ENCODE results near the gene SH3BP4. TPM values are rescaled to one million over a fixed set of nuclear protein-coding genes. Genes with fewer than 3 reads are reported as not detected.

Gene SH3BP4
- total and polyA plus RNA-seq, 7 donors = 4.8 to 22.8 (median 14.0) TPM

DNA sequence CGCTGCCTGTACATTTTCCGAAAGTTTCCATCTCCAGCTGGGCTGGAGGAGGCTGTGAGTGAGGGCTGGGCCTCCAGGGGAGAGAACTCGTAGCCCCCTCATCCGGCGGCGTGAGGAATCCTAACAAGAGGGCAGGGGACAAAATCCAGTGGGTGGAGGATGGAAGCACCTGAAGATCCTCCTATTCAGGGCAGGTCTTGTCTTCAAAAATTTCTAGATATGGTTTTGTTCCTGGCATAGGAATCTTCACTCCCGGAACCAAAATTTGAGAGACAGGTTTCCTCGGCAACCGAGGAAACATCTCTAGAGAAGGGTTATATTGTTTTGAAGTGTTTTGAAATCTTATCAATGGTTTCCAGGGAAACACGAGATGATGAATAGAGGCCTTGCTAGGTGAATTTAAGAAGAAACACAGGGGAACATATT is 136.7 kb downstream of the SH3BP4 start:
- no peaks in the 10 kb centered on the region for H3K9me3 ChIP-seq
- intact Hi-C loops (cut with DNase I) = no loop called here
- H3K4me1 ChIP-seq = peaks cover 0 to 20% (median 14%) of the 10 kb centered on the region in 4 donors
- H3K4me3 ChIP-seq = peak overlapping the region in 3 of 4 donors; percentile 18 to 27 (median 21)
- DNase-seq = no peak
- TF ChIP-seq POLR2AphosphoS5 (IDR thresholded peaks at IDR 0.05) (no peak), EP300 (IDR thresholded peaks at IDR 0.05) (no peak), POLR2A (IDR thresholded peaks at IDR 0.05) (no peak)
- TF ChIP-seq, protein P1, sequence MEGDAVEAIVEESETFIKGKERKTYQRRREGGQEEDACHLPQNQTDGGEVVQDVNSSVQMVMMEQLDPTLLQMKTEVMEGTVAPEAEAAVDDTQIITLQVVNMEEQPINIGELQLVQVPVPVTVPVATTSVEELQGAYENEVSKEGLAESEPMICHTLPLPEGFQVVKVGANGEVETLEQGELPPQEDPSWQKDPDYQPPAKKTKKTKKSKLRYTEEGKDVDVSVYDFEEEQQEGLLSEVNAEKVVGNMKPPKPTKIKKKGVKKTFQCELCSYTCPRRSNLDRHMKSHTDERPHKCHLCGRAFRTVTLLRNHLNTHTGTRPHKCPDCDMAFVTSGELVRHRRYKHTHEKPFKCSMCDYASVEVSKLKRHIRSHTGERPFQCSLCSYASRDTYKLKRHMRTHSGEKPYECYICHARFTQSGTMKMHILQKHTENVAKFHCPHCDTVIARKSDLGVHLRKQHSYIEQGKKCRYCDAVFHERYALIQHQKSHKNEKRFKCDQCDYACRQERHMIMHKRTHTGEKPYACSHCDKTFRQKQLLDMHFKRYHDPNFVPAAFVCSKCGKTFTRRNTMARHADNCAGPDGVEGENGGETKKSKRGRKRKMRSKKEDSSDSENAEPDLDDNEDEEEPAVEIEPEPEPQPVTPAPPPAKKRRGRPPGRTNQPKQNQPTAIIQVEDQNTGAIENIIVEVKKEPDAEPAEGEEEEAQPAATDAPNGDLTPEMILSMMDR (IDR thresholded peaks at IDR 0.05) = no peak
- H3K27me3 ChIP-seq = no peaks in the 10 kb centered on the region
- peak overlapping the region in 3 of 4 donors; percentile 50 to 80 (median 66) for H3K27ac ChIP-seq
- no peaks in the 10 kb centered on the region for H3K36me3 ChIP-seq
- WGBS, 2 donors = 30 to 65% methylated on average over 10 of the region's 10 CpGs

DNA sequence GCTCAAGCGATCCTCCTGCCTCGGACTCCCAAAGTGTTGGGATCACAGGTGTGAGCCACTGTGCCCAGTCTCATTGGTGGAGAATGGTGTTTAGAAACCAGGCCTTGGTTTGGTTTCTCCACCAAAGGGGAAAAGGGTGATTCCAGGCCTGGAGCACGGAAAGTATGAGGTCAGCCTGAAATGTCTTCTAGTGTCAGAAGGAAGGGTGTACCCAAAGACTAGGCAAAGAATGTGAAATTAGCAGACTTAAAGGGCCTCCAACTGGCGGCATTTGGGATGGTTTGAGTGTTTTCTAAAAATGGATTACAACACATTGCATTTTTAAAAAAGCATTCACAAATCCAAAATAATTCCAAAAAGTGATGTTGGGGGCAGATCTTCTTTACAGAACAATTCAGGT is 139.6 kb downstream of the SH3BP4 start:
- WGBS, 2 donors = 93 to 96% methylated on average over 4 of the region's 4 CpGs
- no peak overlapping the region for H3K4me3 ChIP-seq
- no peaks in the 10 kb centered on the region for H3K27me3 ChIP-seq
- no peak for TF ChIP-seq POLR2A (IDR thresholded peaks at IDR 0.05)
- no peak for TF ChIP-seq POLR2AphosphoS5 (IDR thresholded peaks at IDR 0.05)
- no peak for TF ChIP-seq EP300 (IDR thresholded peaks at IDR 0.05)
- TF ChIP-seq, protein P1 (IDR thresholded peaks at IDR 0.05) = no peak
- peaks cover 0 to 20% (median 14%) of the 10 kb centered on the region in 4 donors for H3K4me1 ChIP-seq
- intact Hi-C loops (cut with DNase I) = no loop called here
- no peak for DNase-seq
- no peaks in the 10 kb centered on the region for H3K9me3 ChIP-seq
- no peak overlapping the region for H3K27ac ChIP-seq
- H3K36me3 ChIP-seq = no peaks in the 10 kb centered on the region

DNA sequence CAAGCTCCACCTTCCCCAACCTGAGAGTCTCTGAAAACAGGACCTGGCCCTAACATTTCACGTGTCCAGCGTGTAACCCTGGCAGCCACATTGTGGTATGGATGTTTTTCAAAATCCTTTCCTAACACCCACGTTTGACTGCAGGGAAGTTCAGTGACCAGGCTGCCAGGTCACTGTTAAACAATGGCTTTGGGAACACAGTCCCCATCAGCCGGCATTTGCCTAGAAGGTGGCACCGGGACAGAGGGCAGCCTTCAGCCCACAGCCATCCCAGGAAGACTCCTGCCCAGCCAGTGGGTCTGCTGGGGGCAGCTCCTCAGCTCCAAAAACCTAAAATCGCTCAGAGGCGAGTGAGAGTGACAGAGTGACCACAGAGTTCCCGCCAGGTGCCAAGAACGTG is 140.2 kb downstream of the SH3BP4 start:
- Histone ChIP-seq H3K27ac (no peak overlapping the region), H3K36me3 (no peaks in the 10 kb centered on the region), H3K27me3 (no peaks in the 10 kb centered on the region), H3K4me1 (peaks cover 0 to 20% (median 14%) of the 10 kb centered on the region in 4 donors), H3K9me3 (no peaks in the 10 kb centered on the region), H3K4me3 (no peak overlapping the region)
- WGBS, 2 donors = 91 to 93% methylated on average over 9 of the region's 9 CpGs
- TF ChIP-seq EP300 (IDR thresholded peaks at IDR 0.05) (no peak), POLR2A (IDR thresholded peaks at IDR 0.05) (no peak), POLR2AphosphoS5 (IDR thresholded peaks at IDR 0.05) (no peak)
- TF ChIP-seq, protein P1 (IDR thresholded peaks at IDR 0.05) = no peak
- intact Hi-C loops (cut with DNase I) = no loop called here
- no peak for DNase-seq

DNA sequence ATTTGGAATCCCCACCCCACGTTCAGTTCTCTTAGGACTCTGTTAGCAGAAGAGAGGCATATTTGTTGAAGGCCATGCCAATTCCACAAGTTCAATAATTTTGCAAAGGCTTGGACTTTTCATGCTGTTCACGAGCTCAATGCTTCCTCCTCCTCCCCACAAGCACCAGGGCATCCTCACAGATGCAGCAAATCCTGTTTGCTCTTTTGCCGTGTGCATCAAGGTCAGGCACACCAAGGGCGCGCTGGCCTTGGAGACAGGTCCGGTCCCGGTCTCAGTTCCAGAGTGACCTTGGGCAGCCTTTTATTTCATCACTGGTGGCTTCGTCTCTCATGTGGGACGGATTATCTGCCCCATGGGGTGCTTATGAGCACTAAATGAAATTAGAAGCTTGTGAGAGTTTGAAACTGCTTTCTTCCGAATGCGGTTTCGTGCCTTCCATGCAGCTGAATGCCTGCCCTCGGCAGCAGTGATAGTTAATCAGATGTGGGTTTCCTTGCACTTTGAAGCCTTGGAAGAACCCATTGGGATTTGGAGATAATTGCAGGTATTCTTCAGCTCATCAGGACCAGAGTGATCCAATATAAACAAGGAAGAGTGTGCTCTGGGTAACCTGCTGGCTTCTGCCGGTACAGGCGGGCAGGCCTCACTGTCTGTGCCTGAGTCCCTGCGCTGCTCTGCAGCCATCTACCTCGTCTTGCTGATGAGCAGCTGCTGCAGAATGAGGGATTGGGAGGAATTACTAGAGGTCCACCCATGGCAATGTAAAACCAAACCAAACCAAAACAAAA is 140.8 kb downstream of the SH3BP4 start:
- intact Hi-C loops (cut with DNase I) = no loop called here
- H3K27me3 ChIP-seq = no peaks in the 10 kb centered on the region
- peaks cover 0 to 16% (median 11%) of the 10 kb centered on the region in 4 donors for H3K4me1 ChIP-seq
- no peak for DNase-seq
- TF ChIP-seq EP300 (IDR thresholded peaks at IDR 0.05) (no peak), POLR2AphosphoS5 (IDR thresholded peaks at IDR 0.05) (no peak), POLR2A (IDR thresholded peaks at IDR 0.05) (no peak)
- TF ChIP-seq, protein P1 (IDR thresholded peaks at IDR 0.05) = no peak
- H3K36me3 ChIP-seq = no peaks in the 10 kb centered on the region
- no peaks in the 10 kb centered on the region for H3K9me3 ChIP-seq
- no peak overlapping the region for H3K27ac ChIP-seq
- H3K4me3 ChIP-seq = no peak overlapping the region
- WGBS, 2 donors = 86 to 89% methylated on average over 17 of the region's 17 CpGs
